Suprapubic skin (tissue), 4 donors: ENCODE data around the gene CHIT1.

Experiments used
- CTCF ChIP-seq, 2 donors: fragments of 200-600 bp in 1 of 2; fragments of 450-650 bp in 1 of 2; sonication (generic) in 1 of 2; IDR thresholded peaks; one replicate each; pipeline ENCODE4 v1.5.1; 2016 to 2019; ENCODE audit warnings: antibody characterized with exemption in 2 of 2, mild to moderate bottlenecking in 1 of 2, moderate library complexity in 1 of 2
- POLR2A ChIP-seq, 2 donors: fragments of 450-650 bp; IDR thresholded peaks; one replicate each; pipeline ENCODE4 v1.6.1; 2017; ENCODE audit warnings: antibody characterized with exemption in 2 of 2, mild to moderate bottlenecking in 2 of 2, moderate library complexity in 2 of 2
- POLR2AphosphoS5 ChIP-seq, 3 donors: sonication (generic); formaldehyde crosslinking; IDR thresholded peaks; one replicate each; pipeline ENCODE4 v1.6.1; 2017; ENCODE audit warnings: antibody characterized with exemption in 3 of 3

- TF ChIP-seq POLR2A (IDR thresholded peaks at IDR 0.05) (no peak), POLR2AphosphoS5 (IDR thresholded peaks at IDR 0.05) (no peak), CTCF (IDR thresholded peaks at IDR 0.05) (no peak)
Measured at GRCh38 chr1:203190949-203191348, 38.5 kb downstream of the CHIT1 start.
